ENCODE results near the gene RHBG. TPM values are rescaled to one million over a fixed set of nuclear protein-coding genes. Genes with fewer than 3 reads are reported as not detected.

Gene RHBG
- polyA plus RNA-seq, 1 donor from 2014 or later, result not detected

DNA sequence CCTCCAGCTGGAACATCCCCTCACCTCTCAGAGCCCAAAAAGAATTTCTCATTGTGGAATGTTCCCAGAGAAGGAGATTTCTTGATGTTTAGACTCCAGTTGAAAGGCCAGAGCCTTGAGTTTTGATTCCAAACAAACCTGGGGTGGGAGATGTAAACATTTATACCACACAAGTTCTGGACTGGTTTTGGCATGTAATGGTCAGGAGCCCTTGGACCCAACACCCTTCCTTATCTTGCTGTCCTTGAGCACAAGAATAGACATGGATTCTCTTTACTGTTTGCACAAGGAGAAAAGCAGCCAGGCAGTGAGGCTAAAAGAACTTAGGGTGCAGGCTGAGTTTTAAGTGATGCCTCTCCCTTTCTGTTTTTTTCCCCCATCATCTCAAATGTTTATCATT is 4.5 kb downstream of the RHBG start:
- Histone ChIP-seq H3K27me3 (ENCODE audit: insufficient read depth, low read depth, low read length) (peaks cover 29% of the 10 kb centered on the region), H3K4me2 (ENCODE audit: low read length) (no peak overlapping the region)
- TF ChIP-seq EZH2 (IDR thresholded peaks at IDR 0.05; ENCODE audit: borderline replicate concordance, insufficient read depth, low read length, poor library complexity, severe bottlenecking), result no peak
- TF ChIP-seq POLR2AphosphoS5 (IDR thresholded peaks at IDR 0.05), result no peak
- no peak for TF ChIP-seq RAD21 (conservative IDR thresholded peaks at IDR 0.05)
- TF ChIP-seq MXI1 (conservative IDR thresholded peaks at IDR 0.05; ENCODE audit: poor library complexity, severe bottlenecking), result no peak

DNA sequence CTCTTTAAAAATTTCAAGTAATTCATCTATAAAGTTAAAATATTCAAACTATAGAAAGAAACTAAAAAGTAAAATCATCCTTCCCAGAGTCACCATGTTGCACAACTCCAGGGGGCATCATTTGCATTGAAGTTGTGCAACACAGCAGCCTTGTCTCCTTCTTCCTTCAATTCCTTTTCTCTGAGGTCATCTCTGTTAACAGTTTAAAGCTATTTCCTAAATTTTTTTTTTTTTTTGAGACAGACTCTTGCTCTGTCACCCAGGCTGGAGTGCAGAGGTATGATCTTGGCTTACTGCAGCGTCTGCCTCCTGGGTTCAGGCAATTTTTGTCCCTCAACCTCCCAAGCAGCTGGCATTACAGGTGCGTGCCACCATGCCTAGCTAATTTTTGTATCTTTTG is 7.1 kb downstream of the RHBG start:
- Histone ChIP-seq H3F3A (ENCODE audit: insufficient read depth, low read length, poor library complexity, severe bottlenecking) (no peaks in the 10 kb centered on the region), H2AFZ (ENCODE audit: low read depth, low read length) (no peak overlapping the region), H3K27ac (ENCODE audit: low read length) (no peak overlapping the region), H3K4me2 (ENCODE audit: low read length) (no peak overlapping the region), H3K79me2 (replicated peaks; ENCODE audit: insufficient read depth, low read length) (no peaks in the 10 kb centered on the region), H3K4me3 (ENCODE audit: low read length) (no peak overlapping the region), H3K36me3 (ENCODE audit: insufficient read depth, low read length) (no peaks in the 10 kb centered on the region), H3K9me2 (ENCODE audit: insufficient read depth, low read length) (no peaks in the 10 kb centered on the region), H3K27me3 (ENCODE audit: insufficient read depth, low read depth, low read length) (peaks cover 15% of the 10 kb centered on the region), H4K20me1 (ENCODE audit: insufficient read depth) (no peaks in the 10 kb centered on the region), H3K9ac (ENCODE audit: low read length) (no peak overlapping the region), H3K9me3 (ENCODE audit: low read length) (no peaks in the 10 kb centered on the region)
- TF ChIP-seq TAF1 (IDR thresholded peaks at IDR 0.05; ENCODE audit: low read depth) (no peak), EP300 (conservative IDR thresholded peaks at IDR 0.05; ENCODE audit: poor library complexity, severe bottlenecking) (no peak), SMC3 (conservative IDR thresholded peaks at IDR 0.05; ENCODE audit: poor library complexity) (no peak), EZH2 (IDR thresholded peaks at IDR 0.05; ENCODE audit: borderline replicate concordance, insufficient read depth, low read length, poor library complexity, severe bottlenecking) (no peak), MXI1 (conservative IDR thresholded peaks at IDR 0.05; ENCODE audit: poor library complexity, severe bottlenecking) (no peak), REST (IDR thresholded peaks at IDR 0.05; ENCODE audit: borderline replicate concordance) (no peak), RAD21 (conservative IDR thresholded peaks at IDR 0.05) (no peak), POLR2AphosphoS5 (IDR thresholded peaks at IDR 0.05) (no peak)
- TF ChIP-seq, protein P1, sequence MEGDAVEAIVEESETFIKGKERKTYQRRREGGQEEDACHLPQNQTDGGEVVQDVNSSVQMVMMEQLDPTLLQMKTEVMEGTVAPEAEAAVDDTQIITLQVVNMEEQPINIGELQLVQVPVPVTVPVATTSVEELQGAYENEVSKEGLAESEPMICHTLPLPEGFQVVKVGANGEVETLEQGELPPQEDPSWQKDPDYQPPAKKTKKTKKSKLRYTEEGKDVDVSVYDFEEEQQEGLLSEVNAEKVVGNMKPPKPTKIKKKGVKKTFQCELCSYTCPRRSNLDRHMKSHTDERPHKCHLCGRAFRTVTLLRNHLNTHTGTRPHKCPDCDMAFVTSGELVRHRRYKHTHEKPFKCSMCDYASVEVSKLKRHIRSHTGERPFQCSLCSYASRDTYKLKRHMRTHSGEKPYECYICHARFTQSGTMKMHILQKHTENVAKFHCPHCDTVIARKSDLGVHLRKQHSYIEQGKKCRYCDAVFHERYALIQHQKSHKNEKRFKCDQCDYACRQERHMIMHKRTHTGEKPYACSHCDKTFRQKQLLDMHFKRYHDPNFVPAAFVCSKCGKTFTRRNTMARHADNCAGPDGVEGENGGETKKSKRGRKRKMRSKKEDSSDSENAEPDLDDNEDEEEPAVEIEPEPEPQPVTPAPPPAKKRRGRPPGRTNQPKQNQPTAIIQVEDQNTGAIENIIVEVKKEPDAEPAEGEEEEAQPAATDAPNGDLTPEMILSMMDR (IDR thresholded peaks at IDR 0.05; ENCODE audit: poor library complexity, severe bottlenecking), result no peak

More for the DNA sequence above, 4.5 kb downstream of the RHBG start:
- Histone ChIP-seq H3K4me3 (ENCODE audit: low read length) (no peak overlapping the region), H3K79me2 (replicated peaks; ENCODE audit: insufficient read depth, low read length) (no peaks in the 10 kb centered on the region), H3K9me2 (ENCODE audit: insufficient read depth, low read length) (no peaks in the 10 kb centered on the region), H2AFZ (ENCODE audit: low read depth, low read length) (no peak overlapping the region), H3F3A (ENCODE audit: insufficient read depth, low read length, poor library complexity, severe bottlenecking) (no peaks in the 10 kb centered on the region), H3K9ac (ENCODE audit: low read length) (no peak overlapping the region), H3K9me3 (ENCODE audit: low read length) (no peaks in the 10 kb centered on the region), H3K36me3 (ENCODE audit: insufficient read depth, low read length) (no peaks in the 10 kb centered on the region), H3K27ac (ENCODE audit: low read length) (no peak overlapping the region), H4K20me1 (ENCODE audit: insufficient read depth) (no peaks in the 10 kb centered on the region)

Measured in neural cell (in vitro differentiated cells).